Measurements from ENCODE around the gene FGF14. TPM values are rescaled to one million over a fixed set of nuclear protein-coding genes. Genes with fewer than 3 reads are reported as not detected.

The FGF14 gene
- total and polyA plus RNA-seq, 9 donors = 0.06 to 4.8 (median 0.60) TPM; not detected in 2

DNA sequence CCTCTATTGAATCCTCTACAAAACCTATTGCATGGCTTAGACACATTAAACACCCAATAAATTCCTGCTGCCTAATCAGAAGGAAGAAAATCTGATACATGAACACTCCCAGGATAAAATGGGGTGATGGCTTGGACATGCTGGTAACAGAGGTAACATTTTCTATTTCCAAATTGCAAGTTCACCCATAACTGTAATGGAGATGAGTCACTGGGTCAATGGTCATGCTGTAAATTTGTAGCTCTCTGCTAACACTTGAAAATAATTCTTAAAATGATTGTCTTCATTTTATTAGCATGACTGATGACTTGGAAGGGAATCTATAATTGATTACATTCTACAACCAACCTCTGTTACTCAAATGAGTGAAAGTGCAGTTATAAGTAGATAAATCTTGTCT is 434.1 kb downstream of the FGF14 start:
- H3K27me3 ChIP-seq = no peaks in the 10 kb centered on the region
- DNase-seq = no peak
- TF ChIP-seq, protein P1, sequence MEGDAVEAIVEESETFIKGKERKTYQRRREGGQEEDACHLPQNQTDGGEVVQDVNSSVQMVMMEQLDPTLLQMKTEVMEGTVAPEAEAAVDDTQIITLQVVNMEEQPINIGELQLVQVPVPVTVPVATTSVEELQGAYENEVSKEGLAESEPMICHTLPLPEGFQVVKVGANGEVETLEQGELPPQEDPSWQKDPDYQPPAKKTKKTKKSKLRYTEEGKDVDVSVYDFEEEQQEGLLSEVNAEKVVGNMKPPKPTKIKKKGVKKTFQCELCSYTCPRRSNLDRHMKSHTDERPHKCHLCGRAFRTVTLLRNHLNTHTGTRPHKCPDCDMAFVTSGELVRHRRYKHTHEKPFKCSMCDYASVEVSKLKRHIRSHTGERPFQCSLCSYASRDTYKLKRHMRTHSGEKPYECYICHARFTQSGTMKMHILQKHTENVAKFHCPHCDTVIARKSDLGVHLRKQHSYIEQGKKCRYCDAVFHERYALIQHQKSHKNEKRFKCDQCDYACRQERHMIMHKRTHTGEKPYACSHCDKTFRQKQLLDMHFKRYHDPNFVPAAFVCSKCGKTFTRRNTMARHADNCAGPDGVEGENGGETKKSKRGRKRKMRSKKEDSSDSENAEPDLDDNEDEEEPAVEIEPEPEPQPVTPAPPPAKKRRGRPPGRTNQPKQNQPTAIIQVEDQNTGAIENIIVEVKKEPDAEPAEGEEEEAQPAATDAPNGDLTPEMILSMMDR (IDR thresholded peaks at IDR 0.05) = no peak
- TF ChIP-seq EP300 (IDR thresholded peaks at IDR 0.05) (no peak), POLR2A (IDR thresholded peaks at IDR 0.05) (no peak)
- H3K4me1 ChIP-seq (ENCODE audit: insufficient read depth) = no peaks in the 10 kb centered on the region
- no peaks in the 10 kb centered on the region for H3K36me3 ChIP-seq
- H3K4me3 ChIP-seq = no peak overlapping the region
- no peak overlapping the region for H3K27ac ChIP-seq
- no peaks in the 10 kb centered on the region for H3K9me3 ChIP-seq
- intact Hi-C loops (cut with DNase I) = no loop called here

DNA sequence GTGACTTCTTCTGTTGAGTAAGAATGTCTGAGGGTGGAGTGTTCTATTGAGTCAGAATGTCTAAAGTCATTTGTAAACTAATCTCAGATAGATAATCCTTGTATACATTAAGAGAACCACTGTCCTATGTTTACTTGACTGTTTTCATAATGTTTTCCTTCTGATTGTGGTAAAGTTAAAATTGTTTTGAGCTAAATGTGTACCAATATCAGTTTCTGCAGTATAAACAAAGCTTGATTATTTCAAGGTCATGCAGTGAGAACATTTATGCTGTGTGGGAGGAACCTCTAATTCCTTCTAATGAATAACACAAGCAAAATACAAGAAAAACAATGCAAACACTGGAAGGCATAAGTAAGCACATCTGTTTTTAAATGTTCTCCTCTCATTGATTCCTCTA is 434.6 kb downstream of the FGF14 start:
- no peaks in the 10 kb centered on the region for H3K4me1 ChIP-seq (ENCODE audit: insufficient read depth)
- TF ChIP-seq POLR2A (IDR thresholded peaks at IDR 0.05) = no peak
- TF ChIP-seq, protein P1 (IDR thresholded peaks at IDR 0.05) = no peak
- no peak for TF ChIP-seq EP300 (IDR thresholded peaks at IDR 0.05)
- no peak overlapping the region for H3K27ac ChIP-seq
- H3K9me3 ChIP-seq = no peaks in the 10 kb centered on the region
- no peak for DNase-seq
- intact Hi-C loops (cut with DNase I) = no loop called here
- no peak overlapping the region for H3K4me3 ChIP-seq
- no peaks in the 10 kb centered on the region for H3K36me3 ChIP-seq
- H3K27me3 ChIP-seq = no peaks in the 10 kb centered on the region

DNA sequence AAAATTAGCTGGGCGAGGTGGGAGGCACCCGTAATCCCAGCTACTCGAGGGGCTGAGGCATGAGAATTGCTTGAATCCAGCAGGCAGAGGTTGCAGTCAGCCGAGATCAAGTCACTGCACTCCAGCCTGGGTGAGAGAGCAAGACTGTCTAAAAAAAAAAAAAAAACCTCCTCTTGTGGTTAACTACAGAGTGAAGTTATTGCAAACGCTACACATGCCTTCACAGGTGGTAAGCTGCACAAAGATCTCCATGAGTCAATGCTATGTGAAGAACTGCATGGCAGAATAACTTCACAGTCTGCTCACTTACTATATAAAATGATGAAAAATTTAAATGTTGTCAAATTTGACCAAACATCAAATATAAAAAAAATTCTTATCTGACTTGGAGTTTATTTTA is 436.8 kb downstream of the FGF14 start:
- no peak overlapping the region for H3K4me3 ChIP-seq
- TF ChIP-seq EP300 (IDR thresholded peaks at IDR 0.05) (no peak), POLR2A (IDR thresholded peaks at IDR 0.05) (no peak)
- TF ChIP-seq, protein P1 (IDR thresholded peaks at IDR 0.05) = no peak
- DNase-seq = no peak
- WGBS, 3 donors = 50 to 56% (median 56%) methylated on average over 5 of the region's 5 CpGs
- H3K27ac ChIP-seq = no peak overlapping the region
- intact Hi-C loops (cut with DNase I) = no loop called here
- H3K27me3 ChIP-seq = no peaks in the 10 kb centered on the region
- H3K36me3 ChIP-seq = no peaks in the 10 kb centered on the region
- H3K9me3 ChIP-seq = no peaks in the 10 kb centered on the region
- H3K4me1 ChIP-seq (ENCODE audit: insufficient read depth) = no peaks in the 10 kb centered on the region

DNA sequence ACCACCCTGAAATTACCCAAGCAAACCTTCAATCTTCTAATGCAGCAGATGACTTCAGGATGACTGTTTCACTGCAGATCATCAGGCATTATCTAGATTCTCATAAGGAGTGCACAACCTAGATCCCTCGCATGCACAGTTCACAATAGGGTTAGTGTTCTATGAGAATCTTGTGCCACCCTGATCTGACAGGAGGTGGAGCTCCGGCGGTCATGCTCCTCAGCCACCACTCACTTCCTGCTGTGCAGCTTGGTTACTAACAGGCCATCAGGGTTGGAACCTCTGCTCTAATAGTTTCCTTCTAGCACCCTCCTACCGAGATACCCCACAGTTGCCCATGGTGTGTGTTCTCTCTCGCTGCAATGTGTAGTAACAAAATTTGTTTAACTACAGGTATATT is 442.8 kb downstream of the FGF14 start:
- H3K36me3 ChIP-seq = no peaks in the 10 kb centered on the region
- H3K4me3 ChIP-seq = no peak overlapping the region
- H3K4me1 ChIP-seq (ENCODE audit: insufficient read depth) = no peaks in the 10 kb centered on the region

More for the DNA sequence above, 442.8 kb downstream of the FGF14 start:
- 82 to 86% (median 84%) methylated on average over 5 of the region's 5 CpGs for WGBS, 3 donors
- no peaks in the 10 kb centered on the region for H3K9me3 ChIP-seq
- no peak for DNase-seq
- TF ChIP-seq EP300 (IDR thresholded peaks at IDR 0.05) (no peak), POLR2A (IDR thresholded peaks at IDR 0.05) (no peak)
- TF ChIP-seq, protein P1 (IDR thresholded peaks at IDR 0.05) = no peak
- no peaks in the 10 kb centered on the region for H3K27me3 ChIP-seq
- no peak overlapping the region for H3K27ac ChIP-seq
- intact Hi-C loops (cut with DNase I) = no loop called here
